ENCODE results near the gene NR2E3.
A peak's percentile ranks its signal among the peaks of the same experiment; 100 is the strongest.

The NR2E3 gene

GRCh38 chr15:71802770-71803169 lies 7.6 kb upstream of the NR2E3 start:
- DNase-seq: peak; percentile 27 to 38
- no peak for TF ChIP-seq POLR2A (IDR thresholded peaks at IDR 0.05; ENCODE audit: low read length)
- TF ChIP-seq GATA1 (IDR thresholded peaks at IDR 0.05; ENCODE audit: low read depth, low read length): no peak

- DNase-seq: no peak
- TF ChIP-seq GATA1 (IDR thresholded peaks at IDR 0.05; ENCODE audit: low read depth, low read length) (no peak), POLR2A (IDR thresholded peaks at IDR 0.05; ENCODE audit: low read length) (no peak)
Measured at GRCh38 chr15:71804226-71804625, 6.1 kb upstream of the NR2E3 start.

GRCh38 chr15:71804695-71805470 lies 5.5 kb upstream of the NR2E3 start:
- TF ChIP-seq POLR2A (IDR thresholded peaks at IDR 0.05; ENCODE audit: low read length): no peak
- no peak for DNase-seq

- TF ChIP-seq POLR2A (IDR thresholded peaks at IDR 0.05; ENCODE audit: low read length) (no peak), GATA1 (IDR thresholded peaks at IDR 0.05; ENCODE audit: low read depth, low read length) (no peak)
- no peak for DNase-seq
Measured at GRCh38 chr15:71806452-71806931, 3.9 kb upstream of the NR2E3 start.

GRCh38 chr15:71807125-71807629 lies 3.2 kb upstream of the NR2E3 start:
- TF ChIP-seq POLR2A (IDR thresholded peaks at IDR 0.05; ENCODE audit: low read length): no peak
- no peak for TF ChIP-seq GATA1 (IDR thresholded peaks at IDR 0.05; ENCODE audit: low read depth, low read length)
- DNase-seq: no peak

GRCh38 chr15:71807691-71808091 lies 2.7 kb upstream of the NR2E3 start:
- no peak for DNase-seq
- TF ChIP-seq POLR2A (IDR thresholded peaks at IDR 0.05; ENCODE audit: low read length) (no peak), GATA1 (IDR thresholded peaks at IDR 0.05; ENCODE audit: low read depth, low read length) (no peak)

GRCh38 chr15:71808311-71809020 lies 1.9 kb upstream of the NR2E3 start:
- no peak for DNase-seq

GRCh38 chr15:71809346-71809745 lies 1.0 kb upstream of the NR2E3 start:
- TF ChIP-seq POLR2A (IDR thresholded peaks at IDR 0.05; ENCODE audit: low read length) (no peak), GATA1 (IDR thresholded peaks at IDR 0.05; ENCODE audit: low read depth, low read length) (no peak)
- no peak for DNase-seq

More at GRCh38 chr15:71808311-71809020, 1.9 kb upstream of the NR2E3 start:
- TF ChIP-seq GATA1 (IDR thresholded peaks at IDR 0.05; ENCODE audit: low read depth, low read length) (no peak), POLR2A (IDR thresholded peaks at IDR 0.05; ENCODE audit: low read length) (no peak)

GRCh38 chr15:71811036-71811736 lies 832 bp downstream of the NR2E3 start:
- TF ChIP-seq POLR2A (IDR thresholded peaks at IDR 0.05; ENCODE audit: low read length) (no peak), GATA1 (IDR thresholded peaks at IDR 0.05; ENCODE audit: low read depth, low read length) (no peak)

GRCh38 chr15:71811752-71812735 lies 1.7 kb downstream of the NR2E3 start:
- DNase-seq: no peak
- TF ChIP-seq POLR2A (IDR thresholded peaks at IDR 0.05; ENCODE audit: low read length): no peak
- no peak for TF ChIP-seq GATA1 (IDR thresholded peaks at IDR 0.05; ENCODE audit: low read depth, low read length)

More at GRCh38 chr15:71811036-71811736, 832 bp downstream of the NR2E3 start:
- DNase-seq: no peak

GRCh38 chr15:71812966-71813722 lies 2.8 kb downstream of the NR2E3 start:
- TF ChIP-seq POLR2A (IDR thresholded peaks at IDR 0.05; ENCODE audit: low read length): no peak
- TF ChIP-seq GATA1 (IDR thresholded peaks at IDR 0.05; ENCODE audit: low read depth, low read length): no peak
- no peak for DNase-seq
